ENCODE measurements around the gene NBAS.
"Not testable (repeated sequence)": the region's sequence is repeated elsewhere in the genome, so short reads cannot be mapped to it uniquely, and the experiment has no call there.

Gene NBAS

GRCh38 chr2:15520346-15520745, 40.8 kb downstream of the NBAS start:
- no peak for DNase-seq

- not testable (repeated sequence) for DNase-seq
These were observed 42.4 kb downstream of the NBAS start for GRCh38 chr2:15518759-15519158.

- DNase-seq: no peak
These were observed 43.3 kb downstream of the NBAS start for GRCh38 chr2:15517793-15518192.

GRCh38 chr2:15511686-15512085, 49.4 kb downstream of the NBAS start:
- no peak for DNase-seq

GRCh38 chr2:15510552-15510951, 50.6 kb downstream of the NBAS start:
- no peak for DNase-seq

GRCh38 chr2:15510131-15510530, 51.0 kb downstream of the NBAS start:
- no peak for DNase-seq

- DNase-seq: no peak
These were observed 53.4 kb downstream of the NBAS start for GRCh38 chr2:15507697-15508096.

GRCh38 chr2:15507061-15507460, 54.1 kb downstream of the NBAS start:
- no peak for DNase-seq

- no peak for DNase-seq
These were observed 54.8 kb downstream of the NBAS start for GRCh38 chr2:15506229-15506819.

- no peak for DNase-seq
These were observed 56.1 kb downstream of the NBAS start for GRCh38 chr2:15504882-15505663.

GRCh38 chr2:15499251-15499650, 61.9 kb downstream of the NBAS start:
- not testable (repeated sequence) for DNase-seq

- DNase-seq: no peak
These were observed 62.6 kb downstream of the NBAS start for GRCh38 chr2:15498554-15498953.

- no peak for DNase-seq
These were observed 66.3 kb downstream of the NBAS start for GRCh38 chr2:15494877-15495276.

GRCh38 chr2:15492773-15493325, 68.3 kb downstream of the NBAS start:
- DNase-seq: no peak

- no peak for DNase-seq
These were observed 74.4 kb downstream of the NBAS start for GRCh38 chr2:15486770-15487169.

GRCh38 chr2:15485949-15486348, 75.2 kb downstream of the NBAS start:
- DNase-seq: no peak

GRCh38 chr2:15481000-15481399, 80.1 kb downstream of the NBAS start:
- no peak for DNase-seq

GRCh38 chr2:15480552-15480951, 80.6 kb downstream of the NBAS start:
- DNase-seq: no peak

- no peak for DNase-seq
These were observed 88.3 kb downstream of the NBAS start for GRCh38 chr2:15472876-15473275.

- DNase-seq: no peak
These were observed 89.0 kb downstream of the NBAS start for GRCh38 chr2:15472133-15472532.

- no peak for DNase-seq
These were observed 89.5 kb downstream of the NBAS start for GRCh38 chr2:15471606-15472005.

GRCh38 chr2:15460112-15460620, 101.0 kb downstream of the NBAS start:
- DNase-seq: no peak

GRCh38 chr2:15458277-15458676, 102.9 kb downstream of the NBAS start:
- DNase-seq: no peak

GRCh38 chr2:15457868-15458267, 103.3 kb downstream of the NBAS start:
- no peak for DNase-seq
